NCI-H2227 treated with DMSO at 0.1 percent for 48 hours (cell line): ENCODE measurements around the gene TRIM24.
"Not testable (repeated sequence)": the region's sequence is repeated elsewhere in the genome, so short reads cannot be mapped to it uniquely, and the experiment has no call there.

Experiments
- DNase-seq: peaks from one replicate; lab custom pipeline; 2025; lab: John Stamatoyannopoulos, UW

Gene TRIM24

GRCh38 chr7:138495485-138495884 is 35.4 kb downstream of the TRIM24 start:
- DNase-seq: no peak

- no peak for DNase-seq
These were observed 39.3 kb downstream of the TRIM24 start for GRCh38 chr7:138499340-138499739.

- DNase-seq: not testable (repeated sequence)
These were observed 40.2 kb downstream of the TRIM24 start for GRCh38 chr7:138500303-138500702.

DNA sequence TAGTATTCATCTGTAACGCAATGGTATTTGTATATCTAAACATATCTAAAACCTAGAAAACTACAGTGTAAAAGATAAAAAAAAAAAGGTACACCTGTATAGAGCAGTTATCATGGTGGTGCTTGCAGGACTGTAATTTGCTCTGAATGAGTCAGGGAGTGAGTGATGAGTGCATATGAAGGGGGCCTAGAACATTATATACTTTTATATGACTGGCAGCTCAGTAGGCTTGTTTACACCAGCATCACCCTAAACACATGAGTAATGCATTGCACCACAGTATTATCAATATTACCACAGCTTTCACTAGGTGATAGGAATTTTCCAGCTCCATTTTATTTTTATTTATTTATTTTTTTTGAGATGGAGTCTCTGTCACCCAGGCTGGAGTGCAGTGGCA is 40.8 kb downstream of the TRIM24 start:
- no peak for DNase-seq

DNA sequence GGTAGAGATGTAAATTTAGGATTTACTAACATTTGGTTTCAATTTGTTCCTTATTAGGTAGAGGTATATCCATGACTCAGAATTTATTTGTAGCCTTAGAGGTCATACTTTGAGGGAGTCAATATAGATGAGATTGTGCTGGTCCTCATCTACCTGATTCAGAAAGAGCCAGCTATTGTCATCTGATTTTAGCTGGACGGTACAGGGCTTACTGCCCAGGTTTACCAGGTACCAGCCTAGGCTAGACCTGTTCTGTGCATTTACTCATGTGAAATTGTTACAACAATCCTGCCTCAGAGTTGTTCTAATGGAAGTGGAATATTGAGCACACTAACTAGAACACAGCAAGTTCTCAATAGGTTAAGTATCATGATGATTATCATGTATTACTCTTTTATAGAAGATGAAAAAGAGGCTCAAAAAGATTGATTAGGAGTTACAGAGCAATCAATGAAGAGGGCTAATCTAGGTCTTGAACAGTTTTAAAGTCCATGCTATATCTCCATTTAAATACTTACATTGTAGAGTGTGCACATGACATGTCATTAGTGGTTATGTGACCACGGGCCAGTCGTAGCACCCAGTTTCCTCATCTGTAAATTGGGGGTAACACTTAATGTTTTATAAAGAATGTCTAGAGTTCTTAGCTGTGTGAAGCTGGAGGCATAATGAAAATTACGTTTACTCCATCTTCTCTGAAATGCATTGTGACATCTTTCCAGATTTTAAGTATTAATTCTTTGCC is 42.1 kb downstream of the TRIM24 start:
- no peak for DNase-seq

DNA sequence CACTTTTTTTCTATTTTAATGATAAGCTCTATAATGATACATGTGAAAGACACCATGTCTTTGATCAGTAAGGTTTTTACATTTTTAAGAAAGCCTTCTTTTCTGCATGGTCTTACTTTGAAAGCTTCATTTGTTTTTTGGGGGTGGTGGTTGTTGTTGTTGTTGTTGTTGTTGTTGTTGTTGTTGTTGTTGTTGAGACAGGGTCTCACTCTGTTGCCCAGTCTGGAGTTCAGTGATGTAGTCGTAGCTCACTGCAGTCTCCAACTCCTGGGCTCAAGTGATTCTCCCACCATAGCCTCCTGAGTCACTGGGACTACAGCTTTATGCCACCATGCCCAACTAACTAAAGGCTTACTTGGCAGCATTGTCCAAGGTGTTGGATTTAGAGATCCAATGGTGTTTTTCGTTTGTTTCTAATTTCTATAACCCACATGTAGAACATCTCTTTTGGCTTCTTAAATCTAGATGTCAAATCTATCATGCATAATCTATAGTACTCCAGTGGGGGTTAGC is 45.4 kb downstream of the TRIM24 start:
- no peak for DNase-seq

DNA sequence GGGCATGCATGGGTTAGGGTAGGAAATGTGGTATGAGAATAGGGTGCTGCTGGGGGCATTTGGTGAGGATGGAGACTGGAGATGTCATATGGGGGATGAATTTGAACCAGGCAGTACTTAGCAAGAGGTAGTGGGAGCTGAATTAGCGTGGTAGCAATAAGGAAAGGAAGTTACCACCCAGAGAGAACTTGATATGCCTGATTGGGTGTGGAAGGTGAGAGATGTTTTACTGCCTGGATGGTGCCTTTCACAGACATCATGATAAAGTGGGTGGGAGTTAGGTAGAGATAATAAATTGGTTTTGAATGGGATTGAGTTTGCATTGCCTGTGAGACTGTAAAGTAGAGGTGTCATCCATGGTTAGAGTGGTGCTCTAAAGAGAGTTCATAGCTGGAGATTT is 46.7 kb downstream of the TRIM24 start:
- DNase-seq: no peak

DNA sequence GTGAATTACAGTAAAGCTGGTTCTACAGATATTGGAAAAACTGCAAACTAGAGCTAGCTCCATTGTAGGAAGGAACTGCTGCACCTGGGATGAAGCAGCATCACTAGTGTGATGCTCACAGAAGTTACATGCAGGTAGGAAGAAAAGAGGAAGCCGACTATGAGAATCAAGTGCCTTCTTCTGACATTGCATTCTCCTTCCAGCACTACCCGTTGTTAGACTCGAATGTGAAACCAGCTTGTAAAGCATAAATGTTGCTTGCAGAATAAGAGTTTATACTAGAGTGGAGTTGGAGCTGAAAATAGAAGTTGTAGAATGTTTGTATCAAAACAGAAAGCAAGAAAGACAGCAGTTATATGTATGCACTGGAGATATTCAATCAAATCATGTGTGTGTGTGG is 49.9 kb downstream of the TRIM24 start:
- no peak for DNase-seq

GRCh38 chr7:138512092-138512858 is 52.2 kb downstream of the TRIM24 start:
- DNase-seq: no peak

GRCh38 chr7:138512885-138513284 is 52.8 kb downstream of the TRIM24 start:
- no peak for DNase-seq

- no peak for DNase-seq
These were observed 53.3 kb downstream of the TRIM24 start for GRCh38 chr7:138513344-138513871.

DNA sequence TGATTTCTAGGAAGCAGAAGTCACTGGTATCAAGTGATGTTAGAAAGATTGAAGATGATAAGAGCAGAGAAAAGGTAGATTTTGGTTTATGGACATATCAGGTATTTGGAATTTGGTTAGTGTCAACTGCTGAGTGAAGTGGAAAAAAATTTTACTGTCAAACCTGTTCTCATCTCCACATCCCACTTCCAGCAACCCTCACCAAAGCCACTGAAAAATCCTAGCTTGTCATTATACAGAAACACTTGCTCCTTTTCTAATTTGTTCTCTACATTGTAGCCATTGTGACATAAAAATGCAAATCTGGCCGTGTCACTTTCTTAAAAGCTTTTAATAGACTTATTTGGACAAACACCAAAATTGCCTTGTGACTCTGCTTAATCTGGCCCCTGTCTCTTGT is 54.0 kb downstream of the TRIM24 start:
- no peak for DNase-seq

- no peak for DNase-seq
These were observed 55.0 kb downstream of the TRIM24 start for GRCh38 chr7:138515001-138515528.

GRCh38 chr7:138519061-138519798 is 59.2 kb downstream of the TRIM24 start:
- no peak for DNase-seq

DNA sequence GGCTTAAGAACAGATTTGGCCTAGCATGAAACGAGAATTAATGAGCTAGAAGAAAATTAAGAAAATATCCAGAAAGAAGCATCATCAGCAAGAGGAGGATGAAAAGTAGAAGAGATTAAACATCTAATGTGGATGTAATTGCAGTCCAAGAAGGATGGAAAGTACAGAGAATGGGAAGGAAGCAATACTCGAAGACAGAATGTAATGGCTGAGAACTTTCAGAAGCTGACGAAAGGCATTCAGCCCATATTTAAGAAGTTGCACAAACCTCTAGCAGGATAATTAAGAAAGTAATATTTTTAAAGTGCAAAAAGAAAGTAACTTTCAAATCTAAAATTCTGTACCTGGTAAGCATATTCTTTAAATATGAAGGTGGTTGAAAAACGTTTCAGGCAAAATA is 60.7 kb downstream of the TRIM24 start:
- DNase-seq: no peak

GRCh38 chr7:138521837-138522461 is 61.9 kb downstream of the TRIM24 start:
- DNase-seq: no peak

GRCh38 chr7:138524259-138524658 is 64.2 kb downstream of the TRIM24 start:
- DNase-seq: no peak

- no peak for DNase-seq
These were observed 65.7 kb downstream of the TRIM24 start for GRCh38 chr7:138525757-138526156.

- peak; percentile 1 for DNase-seq
These were observed 67.7 kb downstream of the TRIM24 start for GRCh38 chr7:138527746-138528223.

GRCh38 chr7:138536833-138537232 is 76.8 kb downstream of the TRIM24 start:
- not testable (repeated sequence) for DNase-seq

DNA sequence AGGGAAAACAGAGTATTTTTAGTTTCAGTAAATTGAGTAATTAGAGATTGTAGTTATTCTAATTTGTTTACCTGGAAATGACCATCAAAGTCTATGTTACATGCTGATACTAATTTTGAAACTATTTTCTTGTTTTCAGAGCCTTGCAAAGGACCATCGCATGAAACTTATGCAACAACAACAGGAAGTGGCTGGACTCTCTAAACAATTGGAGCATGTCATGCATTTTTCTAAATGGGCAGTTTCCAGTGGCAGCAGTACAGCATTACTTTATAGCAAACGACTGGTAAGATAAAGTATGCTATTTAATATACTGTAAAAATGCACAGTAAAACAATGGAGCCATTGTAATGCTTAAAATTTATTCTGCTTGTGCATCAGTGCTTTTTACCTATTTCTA is 78.5 kb downstream of the TRIM24 start:
- no peak for DNase-seq
